Lung microvascular endothelial cell (primary cell): ENCODE data around the gene S1PR3. TPM values are rescaled to one million over a fixed set of nuclear protein-coding genes. Genes with fewer than 3 reads are reported as not detected.
"Not testable (repeated sequence)": the region's sequence is repeated elsewhere in the genome, so short reads cannot be mapped to it uniquely, and the experiment has no call there.

ENCODE experiments used
- DNase-seq, 2 donors: peaks; one replicate each; pipeline versions ENCODE4 v3.0.0 to v3.0.0-alpha.2; 2010; ENCODE audit warnings: low read depth in 2 of 2
- total RNA-seq: library from RNA; depleted of rRNA; stranded (reverse); fragments of >200 nt; gene quantifications from 2 replicates; pipeline ENCODE4 v1.2.1, GENCODE V29; 2014

The S1PR3 gene
- total RNA-seq = 0.40 and 2.2 TPM in 2 replicates

DNA sequence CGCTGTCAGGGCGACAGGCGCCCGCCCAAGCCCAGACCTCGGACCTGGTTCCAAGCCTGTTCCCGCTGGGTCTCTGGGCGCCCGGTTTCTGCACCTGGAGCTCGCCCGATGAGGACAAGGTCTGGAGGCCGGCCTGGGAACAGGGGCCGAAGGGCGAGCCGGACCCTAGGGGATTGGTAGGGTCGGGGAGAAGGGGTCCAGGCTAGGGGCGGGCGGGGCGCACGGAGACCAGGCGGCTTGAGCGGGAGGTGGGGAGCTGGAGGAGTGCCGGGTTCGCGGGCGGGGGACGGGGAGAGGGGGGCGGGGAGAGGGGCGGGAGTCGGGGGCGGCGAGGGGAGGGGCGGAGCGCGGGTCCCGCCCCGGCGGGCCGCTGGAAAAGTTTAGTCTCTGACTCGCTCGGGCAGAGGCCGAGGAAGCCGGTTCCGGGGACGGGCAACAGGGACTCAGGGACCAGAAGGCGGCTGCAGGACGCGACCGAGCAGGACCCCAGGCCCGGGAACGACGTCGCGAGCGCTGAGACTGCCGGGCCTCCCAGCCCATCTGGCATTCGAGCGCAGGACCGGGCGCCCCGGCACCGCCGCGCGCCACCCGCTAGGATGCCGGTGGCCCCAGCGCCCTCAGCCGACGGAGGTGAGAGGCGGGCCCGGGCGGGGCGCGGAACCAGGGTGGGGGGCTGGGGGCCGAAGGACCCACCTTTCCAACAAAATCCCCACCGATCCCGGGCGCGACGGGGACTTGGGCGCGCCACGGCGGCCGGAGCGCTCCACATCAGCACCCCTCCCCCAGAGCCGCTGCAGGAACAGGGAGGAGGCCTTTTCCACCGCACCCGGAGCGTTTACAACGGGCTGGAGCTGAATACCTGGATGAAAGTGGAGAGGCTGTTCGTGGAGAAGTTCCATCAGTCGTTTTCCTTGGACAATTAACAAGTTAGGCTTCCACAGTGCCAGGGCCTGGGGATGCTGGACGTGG is at the start of gene S1PR3:
Gene S1PR3, plus strand, starts transcription at position 403 of the 969 bp plus-strand sequence. CDS start 9,733 bp downstream, outside the sequence.
- DNase-seq = peak; percentile 20 to 33

DNA sequence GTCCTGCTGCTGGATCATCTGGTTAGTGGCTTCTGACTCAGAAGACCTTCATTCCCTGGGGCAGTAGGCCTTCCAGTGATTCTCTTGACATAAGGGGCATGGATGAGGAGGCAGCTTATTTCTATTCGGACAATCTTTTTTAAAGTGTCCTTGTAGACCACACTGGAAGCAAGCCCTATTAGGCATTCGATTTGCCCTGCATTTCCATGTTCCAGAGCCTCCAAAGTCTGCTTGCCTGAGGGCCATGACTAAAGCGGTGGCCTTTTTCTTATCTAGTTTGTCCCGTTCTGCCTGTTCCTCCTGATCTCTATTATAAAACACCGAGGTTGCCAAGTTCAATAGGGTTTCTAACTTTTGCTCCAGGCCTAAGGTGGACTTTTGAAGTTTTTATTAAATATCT is 49.7 kb upstream of the S1PR3 start:
- DNase-seq = not testable (repeated sequence)

DNA sequence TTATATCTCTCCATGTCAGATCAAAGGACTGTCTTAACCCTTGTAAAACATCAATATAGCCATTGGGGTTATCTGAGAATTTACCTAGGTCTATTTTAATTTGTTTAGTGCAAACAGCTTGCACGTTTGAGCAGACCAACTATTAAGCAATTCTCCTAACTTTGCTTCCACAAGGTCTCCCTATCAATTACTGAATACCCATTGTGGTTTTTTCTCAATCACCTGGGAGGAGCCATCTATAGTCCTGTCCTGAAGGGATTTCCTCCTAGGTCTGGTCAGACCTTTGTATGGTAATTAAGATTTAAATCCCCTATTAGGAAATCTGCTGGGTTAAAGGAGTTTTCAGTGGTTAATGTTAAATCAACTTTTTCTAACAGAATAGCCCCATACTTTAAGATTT is 48.9 kb upstream of the S1PR3 start:
- no peak for DNase-seq

- DNase-seq = no peak
Measured at GRCh38 chr9:88945636-88946333, 45.5 kb upstream of the S1PR3 start.

- DNase-seq = no peak
Measured at GRCh38 chr9:88947581-88948573, 43.4 kb upstream of the S1PR3 start.

DNA sequence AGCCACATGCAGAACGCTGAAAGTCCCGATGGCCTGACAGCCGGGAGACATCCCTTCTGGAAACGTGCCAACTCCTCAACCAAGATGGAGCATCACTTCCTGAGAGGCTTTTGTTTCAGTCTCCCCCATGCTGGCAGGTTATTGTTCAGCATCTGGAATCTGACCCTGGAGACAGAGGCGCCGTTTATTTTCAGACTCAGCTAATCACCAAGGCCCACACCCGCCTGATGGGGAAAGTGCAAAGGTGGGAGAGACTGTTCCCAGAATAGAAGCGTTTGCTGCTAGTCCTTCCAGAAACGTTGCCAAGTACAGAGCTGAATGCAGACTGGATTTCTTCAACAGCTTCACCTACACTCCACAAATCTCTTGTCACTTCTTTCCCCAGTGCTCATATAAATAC is 41.8 kb upstream of the S1PR3 start:
- DNase-seq = peak; percentile 46 to 82

GRCh38 chr9:88949961-88950340 is 41.3 kb upstream of the S1PR3 start:
- DNase-seq = no peak

DNA sequence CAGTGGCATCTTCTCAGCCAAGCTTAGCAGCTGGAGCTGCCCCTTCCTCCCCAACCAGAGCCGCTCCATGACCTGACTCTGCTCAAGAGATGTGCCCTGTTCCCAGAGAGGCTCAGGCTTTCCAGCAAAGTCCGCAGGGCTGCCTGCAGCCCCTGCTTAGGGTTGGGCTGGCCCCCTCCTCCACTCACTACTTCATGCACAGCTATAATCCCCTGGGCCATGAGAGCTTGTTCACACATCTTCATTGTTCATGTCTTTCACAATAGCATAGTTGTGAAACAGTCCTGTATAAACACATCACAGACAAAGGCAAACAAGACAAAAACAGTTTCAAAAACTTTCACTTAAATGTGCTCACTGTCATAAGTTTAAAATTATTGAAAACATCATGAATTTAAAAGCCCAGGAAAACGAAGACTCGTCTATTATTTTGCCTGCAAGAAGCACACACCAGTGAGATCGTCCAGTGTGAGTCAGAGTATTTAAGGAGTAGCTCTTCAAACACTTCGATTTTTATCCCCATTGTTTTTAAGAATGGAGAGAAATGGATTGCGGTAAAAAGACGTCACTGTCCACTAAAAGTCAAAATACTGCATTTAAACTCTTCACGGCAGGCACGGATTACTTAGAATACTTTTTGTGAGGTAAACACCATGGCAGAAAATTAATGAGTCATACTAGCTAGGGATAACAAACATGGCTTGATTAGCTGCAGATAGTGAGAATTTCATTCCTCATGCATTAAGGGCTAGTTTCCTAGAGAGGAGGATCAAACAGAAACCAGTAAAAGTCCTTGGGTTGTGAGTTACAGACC is 40.7 kb upstream of the S1PR3 start:
- peak; percentile 30 to 40 for DNase-seq

GRCh38 chr9:88951155-88951542 is 40.1 kb upstream of the S1PR3 start:
- DNase-seq = peak in 1 of 2 donors; percentile 14

- no peak for DNase-seq
Measured at GRCh38 chr9:88952086-88952615, 39.1 kb upstream of the S1PR3 start.

DNA sequence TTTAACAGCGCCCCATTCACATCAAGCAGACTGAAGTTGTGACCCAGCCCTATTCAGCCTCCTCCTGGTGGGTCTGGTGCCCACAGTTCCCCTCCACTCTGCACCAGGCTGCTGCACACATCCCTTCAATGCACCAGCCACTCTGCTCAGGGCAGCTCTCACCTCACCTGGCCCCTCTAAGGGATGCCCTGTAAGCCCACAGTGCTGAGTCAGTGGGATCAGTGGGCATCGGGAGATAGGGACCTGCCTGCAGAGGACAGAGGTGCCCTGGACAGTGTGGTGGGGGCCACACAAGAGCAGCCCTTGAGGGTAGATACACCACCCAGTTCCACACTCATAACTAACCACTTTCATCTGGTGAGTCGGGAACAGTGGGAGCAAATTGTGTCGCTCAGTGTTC is 38.3 kb upstream of the S1PR3 start:
- no peak for DNase-seq

DNA sequence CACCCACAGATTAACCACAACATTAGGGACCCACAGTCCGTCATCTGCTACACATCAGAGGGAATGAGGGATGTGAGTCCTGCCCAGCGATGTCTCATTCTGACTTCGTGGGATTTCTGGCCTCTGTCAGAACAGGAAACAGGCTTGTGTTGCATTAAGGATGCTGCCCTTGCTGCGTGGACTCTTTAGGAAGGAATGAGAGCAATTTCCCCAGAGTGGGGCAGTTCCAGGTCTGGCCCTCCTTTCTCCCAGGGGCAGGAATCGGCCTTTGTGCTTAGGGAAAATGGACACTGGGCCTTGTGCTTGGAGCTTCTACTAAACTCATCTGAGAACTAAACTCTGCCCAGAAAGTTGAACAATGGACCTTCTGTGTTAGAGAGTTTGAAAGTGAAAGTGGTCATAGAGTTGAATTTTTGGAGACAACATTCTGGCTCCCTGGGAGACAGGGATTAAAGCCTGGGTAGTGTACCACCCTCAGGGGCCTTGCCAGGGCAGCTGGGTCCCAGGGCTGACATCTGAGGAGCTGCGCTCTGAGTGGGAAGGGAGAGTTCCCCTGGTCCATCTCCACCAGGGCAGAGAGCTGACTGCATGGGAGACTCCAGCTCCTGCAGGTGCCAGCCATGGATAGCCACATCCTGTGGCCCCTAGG is 37.8 kb upstream of the S1PR3 start:
- peak; percentile 6 to 58 for DNase-seq

GRCh38 chr9:88954066-88954465 is 37.2 kb upstream of the S1PR3 start:
- DNase-seq = peak in 1 of 2 donors; percentile 33

GRCh38 chr9:88957526-88957925 is 33.7 kb upstream of the S1PR3 start:
- DNase-seq = no peak

DNA sequence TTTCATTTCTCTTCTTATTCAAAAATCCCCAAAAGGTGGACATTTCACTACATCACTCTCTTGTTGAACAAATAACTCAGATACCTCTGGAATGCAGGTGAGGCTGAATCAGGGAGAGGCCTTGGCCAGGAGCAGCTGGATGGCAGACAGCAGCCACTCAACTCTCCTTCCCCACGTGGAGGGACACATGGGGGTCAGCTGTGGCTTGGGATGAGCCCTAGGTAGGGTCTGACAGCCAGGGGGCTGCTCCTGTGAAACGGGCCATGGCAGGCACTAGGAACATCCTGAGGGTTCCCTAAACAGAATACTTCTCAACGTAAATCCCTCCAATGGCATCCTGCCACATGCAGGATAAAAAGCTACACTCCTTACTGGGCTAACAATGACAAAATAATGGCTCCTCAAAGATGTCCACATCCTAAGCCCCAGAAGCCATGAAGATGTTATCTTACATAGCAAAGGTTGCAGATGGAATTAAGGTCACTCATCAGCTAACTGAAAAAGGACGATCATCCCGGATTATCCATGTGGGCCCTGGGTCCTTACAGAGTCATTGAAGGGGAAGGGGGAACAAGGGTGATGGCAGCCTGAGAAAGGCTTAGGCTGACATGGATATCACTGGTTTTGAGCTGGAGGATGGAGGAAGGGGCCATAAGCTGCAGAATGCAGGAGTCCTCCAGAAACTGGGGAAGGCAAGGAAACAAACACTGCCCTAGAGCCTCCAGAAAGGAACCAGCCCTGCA is 31.4 kb upstream of the S1PR3 start:
- DNase-seq = no peak

DNA sequence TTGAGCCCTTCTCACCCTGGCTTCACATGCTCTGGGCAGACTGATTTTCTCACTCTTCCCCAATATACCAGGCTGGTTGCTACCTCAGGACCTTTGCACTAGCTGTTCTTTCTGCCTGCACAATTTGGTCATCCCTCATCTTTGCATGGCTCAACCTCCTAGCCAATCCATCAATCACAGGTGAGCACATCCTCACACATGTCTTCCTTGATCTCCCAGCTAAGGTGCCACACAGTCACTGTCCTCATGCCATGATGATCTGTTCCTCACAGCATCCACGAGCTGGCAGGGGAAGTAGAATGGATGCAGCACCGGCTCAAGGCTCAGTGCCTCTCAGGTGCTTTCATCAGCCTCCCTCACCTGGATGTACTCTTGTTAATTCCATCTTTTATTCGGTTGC is 30.6 kb upstream of the S1PR3 start:
- DNase-seq = no peak

- no peak for DNase-seq
Measured at GRCh38 chr9:88965473-88965872, 25.8 kb upstream of the S1PR3 start.

DNA sequence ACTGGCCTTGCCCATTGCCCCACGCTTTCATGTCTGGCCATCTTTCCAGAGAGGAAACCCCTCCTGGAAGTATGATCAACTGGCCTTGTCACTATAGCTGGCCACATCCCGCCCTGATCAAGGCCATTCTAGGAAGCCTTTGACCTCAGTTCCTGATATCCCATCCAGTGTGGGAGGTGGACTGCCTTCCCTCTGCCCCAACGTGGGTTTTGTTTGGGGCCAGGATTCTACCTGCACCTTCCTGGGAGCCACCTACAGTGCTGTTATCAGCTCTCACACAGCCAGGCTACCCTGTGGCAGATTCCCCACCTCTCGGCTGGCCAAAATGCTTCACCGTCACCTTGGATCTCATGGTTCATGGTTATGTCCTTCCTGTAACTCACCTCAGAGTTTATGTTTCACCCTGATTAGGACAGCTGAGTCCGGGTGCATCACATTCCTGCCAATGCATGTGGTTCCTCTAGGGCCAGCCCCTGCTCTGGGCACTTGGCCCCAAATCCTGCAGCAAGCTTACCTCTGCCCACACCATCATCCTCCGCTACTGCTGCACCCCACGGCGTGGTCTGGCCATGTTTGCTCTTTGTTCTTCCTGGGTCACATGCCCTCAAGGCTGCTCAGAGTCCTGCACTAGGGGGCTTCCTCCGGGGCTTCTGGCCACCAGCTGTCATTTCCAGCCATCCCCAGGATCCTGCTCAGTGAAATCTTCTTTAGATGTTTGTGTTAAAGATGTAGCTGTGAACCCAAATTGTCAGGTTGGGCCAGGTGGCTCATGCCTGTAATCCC is 24.2 kb upstream of the S1PR3 start:
- DNase-seq = no peak
